Rectal smooth muscle tissue (tissue), 1 donor: ENCODE data around the gene LENG8.
"Not testable (repeated sequence)": the region's sequence is repeated elsewhere in the genome, so short reads cannot be mapped to it uniquely, and the experiment has no call there.

Experiments used
- H3K27ac ChIP-seq: one replicate; pipeline ENCODE4 v1.7.0; 2013; ENCODE audit warnings: low read depth, low read length, inconsistent platforms
- H3K27me3 ChIP-seq: one replicate; pipeline ENCODE4 v1.7.0; 2013; ENCODE audit warnings: low read length; ENCODE audit not compliant: control insufficient read depth, insufficient read depth
- H3K36me3 ChIP-seq: one replicate; pipeline ENCODE4 v1.7.0; 2013; ENCODE audit warnings: low read length; ENCODE audit not compliant: control insufficient read depth, insufficient read depth
- H3K4me1 ChIP-seq: one replicate; pipeline ENCODE4 v1.7.0; 2013; ENCODE audit warnings: low read length; ENCODE audit not compliant: control insufficient read depth, insufficient read depth
- H3K4me3 ChIP-seq: one replicate; pipeline ENCODE4 v1.7.0; 2013; ENCODE audit warnings: low read length
- H3K9ac ChIP-seq: one replicate; pipeline ENCODE4 v1.7.0; 2013; ENCODE audit warnings: low read length

Gene LENG8

DNA sequence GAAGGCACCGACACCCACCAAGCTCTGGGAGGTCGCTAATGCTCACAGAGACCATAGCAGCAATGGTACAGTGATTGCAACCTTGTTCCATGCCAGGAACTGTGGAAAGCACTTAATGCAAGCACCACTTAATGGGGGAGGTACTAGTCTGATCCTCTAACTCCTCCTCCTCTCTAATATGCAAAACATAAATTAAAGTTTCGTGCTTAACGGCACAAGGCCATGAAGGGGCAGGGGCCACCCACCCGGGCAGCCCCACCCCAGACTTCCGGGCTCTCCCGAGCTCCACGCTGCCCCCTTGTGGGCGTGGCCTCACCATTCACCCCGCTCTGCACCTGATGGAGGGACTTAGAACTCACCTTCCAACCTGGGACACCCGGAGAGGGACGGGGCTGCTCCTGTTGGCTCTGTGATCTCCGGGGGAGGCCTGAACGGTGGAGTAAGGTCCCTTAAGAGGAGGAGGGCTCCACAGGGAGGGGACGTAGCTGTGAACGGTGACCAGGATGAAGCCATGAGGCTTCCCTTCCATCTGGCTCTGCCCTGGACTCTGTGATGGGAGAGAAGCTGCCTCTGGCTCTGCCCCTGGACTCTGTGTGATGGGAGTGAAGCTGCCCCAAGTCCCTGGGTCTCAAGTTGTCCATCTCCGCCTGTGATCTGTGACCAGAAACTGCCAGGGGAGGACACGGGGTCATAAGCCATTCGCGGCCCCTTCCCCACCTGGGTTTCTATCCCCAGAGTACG is 60.4 kb downstream of the LENG8 start:
- not testable (repeated sequence) for H3K4me3 ChIP-seq, H3K27ac ChIP-seq, H3K36me3 ChIP-seq, H3K9ac ChIP-seq, H3K4me1 ChIP-seq, H3K27me3 ChIP-seq
